GM18861 (cell line): ENCODE measurements around the gene SMCO1.
A peak's percentile ranks its signal among the peaks of the same experiment; 100 is the strongest.
"Not testable (repeated sequence)": the region's sequence is repeated elsewhere in the genome, so short reads cannot be mapped to it uniquely, and the experiment has no call there.

Experiments used
- ATAC-seq: cut with Tn5 transposase; IDR thresholded peaks from one replicate; pipeline ENCODE4 v1.9.1; 2021; ENCODE audit not compliant: unreplicated experiment

The SMCO1 gene

GRCh38 chr3:196514913-196515621, at the start of gene SMCO1:
Gene SMCO1, minus strand, starts transcription at chr3:196515346. Its CDS starts 137 bp downstream, at chr3:196515209.
- ATAC-seq: no peak

GRCh38 chr3:196563721-196564225, 48.6 kb upstream of the SMCO1 start:
- no peak for ATAC-seq

GRCh38 chr3:196559826-196560225, 44.7 kb upstream of the SMCO1 start:
- no peak for ATAC-seq

- no peak for ATAC-seq
Measured at GRCh38 chr3:196558476-196558875, 43.3 kb upstream of the SMCO1 start.

- no peak for ATAC-seq
Measured at GRCh38 chr3:196557236-196557635, 42.1 kb upstream of the SMCO1 start.

- no peak for ATAC-seq
Measured at GRCh38 chr3:196555295-196555694, 40.1 kb upstream of the SMCO1 start.

- ATAC-seq: no peak
Measured at GRCh38 chr3:196554205-196554604, 39.1 kb upstream of the SMCO1 start.

GRCh38 chr3:196553551-196553950, 38.4 kb upstream of the SMCO1 start:
- no peak for ATAC-seq

- ATAC-seq: no peak
Measured at GRCh38 chr3:196552253-196552652, 37.1 kb upstream of the SMCO1 start.

- ATAC-seq: not testable (repeated sequence)
Measured at GRCh38 chr3:196550172-196550571, 35.0 kb upstream of the SMCO1 start.

GRCh38 chr3:196549312-196549711, 34.2 kb upstream of the SMCO1 start:
- not testable (repeated sequence) for ATAC-seq

- ATAC-seq: no peak
Measured at GRCh38 chr3:196547067-196547466, 31.9 kb upstream of the SMCO1 start.

- ATAC-seq: no peak
Measured at GRCh38 chr3:196546537-196546936, 31.4 kb upstream of the SMCO1 start.

- no peak for ATAC-seq
Measured at GRCh38 chr3:196544491-196544992, 29.4 kb upstream of the SMCO1 start.

GRCh38 chr3:196541684-196542445, 26.7 kb upstream of the SMCO1 start:
- ATAC-seq: no peak

GRCh38 chr3:196537319-196537984, 22.3 kb upstream of the SMCO1 start:
- ATAC-seq: no peak

GRCh38 chr3:196533260-196533681, 18.1 kb upstream of the SMCO1 start:
- ATAC-seq: no peak

- ATAC-seq: no peak
Measured at GRCh38 chr3:196531418-196531817, 16.3 kb upstream of the SMCO1 start.

- ATAC-seq: peak; percentile 52
Measured at GRCh38 chr3:196528639-196529233, 13.6 kb upstream of the SMCO1 start.

GRCh38 chr3:196525141-196525540, 10.0 kb upstream of the SMCO1 start:
- no peak for ATAC-seq

GRCh38 chr3:196524527-196524926, 9.4 kb upstream of the SMCO1 start:
- no peak for ATAC-seq
